Muscle of leg (tissue), 16 donors: ENCODE data around the gene FASTK. TPM values are rescaled to one million over a fixed set of nuclear protein-coding genes. Genes with fewer than 3 reads are reported as not detected.

Source experiments
- DNase-seq: peaks from one replicate; pipeline ENCODE4 v3.0.0; 2013
- H3K27ac ChIP-seq: one replicate; pipeline ENCODE4 v1.5.1; 2013; ENCODE audit warnings: mild to moderate bottlenecking, low read length, control low read depth
- H3K27me3 ChIP-seq: one replicate; pipeline ENCODE4 v1.6.1; 2013; ENCODE audit warnings: low read length; ENCODE audit not compliant: control insufficient read depth, insufficient read depth
- H3K36me3 ChIP-seq: one replicate; pipeline ENCODE4 v1.6.1; 2013; ENCODE audit warnings: low read length; ENCODE audit not compliant: control insufficient read depth, insufficient read depth
- H3K4me1 ChIP-seq: one replicate; pipeline ENCODE4 v1.6.1; 2013; ENCODE audit warnings: low read length; ENCODE audit not compliant: control insufficient read depth, insufficient read depth
- H3K4me3 ChIP-seq: one replicate; pipeline ENCODE4 v1.5.1; 2013; ENCODE audit warnings: low read length, control low read depth
- H3K9me3 ChIP-seq: replicated peaks from 2 replicates; pipeline ENCODE4 v1.6.1; 2013; ENCODE audit warnings: low read depth, low read length; ENCODE audit not compliant: control insufficient read depth
- WGBS: methylation state at CpG from one replicate; pipeline ENCODE4 v1.1.5; 2013; ENCODE audit warnings: missing lambda C conversion rate; ENCODE audit not compliant: insufficient coverage; 5-methylcytosine and 5-hydroxymethylcytosine counted together
- long read RNA-seq, 11 donors: transcript quantifications; one replicate each; lab custom pipeline, GENCODE V29; 2026
- polyA plus RNA-seq, 8 donors: library from polyadenylated mRNA; unstranded; fragments of 120-200 nt; gene quantifications; one replicate each; pipeline versions ENCODE4 v1.2.1 to v1.2.3, GENCODE V29; 2013; ENCODE audit warnings: inconsistent platforms in 1 of 8, low replicate concordance in 1 of 8; ENCODE audit not compliant: insufficient read length in 8 of 8, insufficient read depth in 1 of 8
- total RNA-seq: library from RNA; stranded (reverse); fragments of 120-200 nt; gene quantifications from one replicate; pipeline ENCODE4 v1.2.4, GENCODE V29; 2013

Gene FASTK
- total RNA-seq (65.2 TPM), polyA plus RNA-seq (10 to 100 TPM; 74.3 to 90.1 (median 84.2) TPM)
- long read RNA-seq, donor 1, transcript FASTK-201 (10 exons, 1,827 nt): major isoform, 6 of 24 reads
- long read RNA-seq, donor 1, partial matches to known transcripts: 13 of 24 reads
- long read RNA-seq, donor 1, other reads (novel, unspliced or antisense): 0 of 24 reads
- long read RNA-seq, donor 2, partial matches to known transcripts: 0 of 4 reads
- long read RNA-seq, donor 2, other reads (novel, unspliced or antisense): 0 of 4 reads
- long read RNA-seq, donor 3, transcript FASTK-201 (10 exons, 1,827 nt): major isoform, 9 of 102 reads
- long read RNA-seq, donor 3, partial matches to known transcripts: 79 of 102 reads
- long read RNA-seq, donor 3, other reads (novel, unspliced or antisense): 5 of 102 reads
- long read RNA-seq, donor 4, transcript FASTK-216 (2 exons, 818 nt): major isoform, 6 of 30 reads
- long read RNA-seq, donor 4, partial matches to known transcripts: 19 of 30 reads
- long read RNA-seq, donor 4, other reads (novel, unspliced or antisense): 0 of 30 reads
- long read RNA-seq, donor 5, transcript FASTK-201 (10 exons, 1,827 nt): major isoform, 15 of 170 reads
- long read RNA-seq, donor 5, transcript FASTK-216 (2 exons, 818 nt): minor isoform, 8 of 170 reads
- long read RNA-seq, donor 5, partial matches to known transcripts: 131 of 170 reads
- long read RNA-seq, donor 5, other reads (novel, unspliced or antisense): 7 of 170 reads
- long read RNA-seq, donor 6, transcript FASTK-201 (10 exons, 1,827 nt): major isoform, 16 of 126 reads
- long read RNA-seq, donor 6, transcript FASTK-216 (2 exons, 818 nt): minor isoform, 5 of 126 reads
- long read RNA-seq, donor 6, partial matches to known transcripts: 92 of 126 reads
- long read RNA-seq, donor 6, other reads (novel, unspliced or antisense): 8 of 126 reads
- long read RNA-seq, donor 7, transcript FASTK-201 (10 exons, 1,827 nt): major isoform, 9 of 117 reads
- long read RNA-seq, donor 7, transcript FASTK-216 (2 exons, 818 nt): minor isoform, 8 of 117 reads
- long read RNA-seq, donor 7, partial matches to known transcripts: 88 of 117 reads
- long read RNA-seq, donor 7, other reads (novel, unspliced or antisense): 9 of 117 reads
- long read RNA-seq, donor 8, partial matches to known transcripts: 10 of 19 reads
- long read RNA-seq, donor 8, other reads (novel, unspliced or antisense): 0 of 19 reads
- long read RNA-seq, donor 9, transcript FASTK-201 (10 exons, 1,827 nt): major isoform, 5 of 89 reads
- long read RNA-seq, donor 9, partial matches to known transcripts: 77 of 89 reads
- long read RNA-seq, donor 9, other reads (novel, unspliced or antisense): 0 of 89 reads
- long read RNA-seq, donor 10, transcript FASTK-201 (10 exons, 1,827 nt): major isoform, 12 of 47 reads
- long read RNA-seq, donor 10, partial matches to known transcripts: 32 of 47 reads
- long read RNA-seq, donor 10, other reads (novel, unspliced or antisense): 0 of 47 reads
- long read RNA-seq, donor 11, transcript FASTK-216 (2 exons, 818 nt): minor isoform, 7 of 91 reads
- long read RNA-seq, donor 11, transcript FASTK-201 (10 exons, 1,827 nt): major isoform, 9 of 91 reads
- long read RNA-seq, donor 11, partial matches to known transcripts: 69 of 91 reads
- long read RNA-seq, donor 11, other reads (novel, unspliced or antisense): 0 of 91 reads

DNA sequence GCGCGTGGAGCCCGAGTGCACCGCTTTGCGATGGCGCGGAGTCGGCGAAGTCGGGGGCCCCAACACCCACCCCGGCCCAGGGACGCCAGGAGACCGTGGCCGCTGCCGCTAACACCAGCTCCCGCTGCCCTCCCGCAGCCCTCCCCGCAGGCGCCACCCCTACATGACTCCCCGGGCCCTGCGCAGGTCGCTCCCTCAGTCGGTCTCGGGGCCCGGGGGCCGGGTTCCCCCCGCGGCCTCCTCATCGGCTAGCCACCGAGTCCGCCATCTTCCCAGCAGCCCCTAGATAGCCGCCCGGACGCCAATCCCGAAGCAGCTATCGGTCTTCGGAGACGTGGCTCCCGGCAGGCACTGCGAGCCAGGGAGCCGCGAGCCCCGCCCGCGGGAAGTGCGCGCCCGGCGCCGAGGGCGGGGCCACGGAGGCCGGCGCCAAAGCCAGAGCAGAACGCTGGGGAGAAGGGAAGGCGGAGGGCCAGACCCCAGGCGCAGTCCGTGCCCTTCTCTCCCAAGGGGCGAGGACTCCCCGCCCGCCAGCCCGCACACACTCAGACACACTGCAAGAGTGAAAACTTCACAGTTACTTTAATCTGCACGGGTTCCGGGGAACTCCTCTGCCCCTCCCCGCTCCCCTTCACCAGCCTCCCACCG, at the start of gene FASTK:
Gene FASTK (minus strand): TSS at position 288 of the 648 bp plus-strand sequence. CDS start 43 bp downstream, at position 245.
- under 1% methylated on average over 66 of the region's 66 CpGs for WGBS
- peak within 1 kb of the TSS; percentile 95 for H3K4me3 ChIP-seq
- DNase-seq: peak; percentile 98
- H3K27ac ChIP-seq: peak within 1 kb of the TSS; percentile 93
- no peaks in the 10 kb centered on the region for H3K27me3 ChIP-seq
- H3K36me3 ChIP-seq: peaks cover 14% of the 10 kb centered on the region
- H3K4me1 ChIP-seq: peaks cover 56% of the 10 kb centered on the region
- no peaks in the 10 kb centered on the region for H3K9me3 ChIP-seq

- H3K4me3 ChIP-seq: no peak overlapping the region
- no peak for DNase-seq
- WGBS: 89% methylated on average over 7 of the region's 9 CpGs
- peaks cover 84% of the 10 kb centered on the region for H3K4me1 ChIP-seq
- H3K36me3 ChIP-seq: peaks cover 73% of the 10 kb centered on the region
- no peaks in the 10 kb centered on the region for H3K27me3 ChIP-seq
- H3K27ac ChIP-seq: peak overlapping the region; percentile 20
- no peaks in the 10 kb centered on the region for H3K9me3 ChIP-seq
Observed at GRCh38 chr7:151129960-151130591, 49.5 kb upstream of the FASTK start.

DNA sequence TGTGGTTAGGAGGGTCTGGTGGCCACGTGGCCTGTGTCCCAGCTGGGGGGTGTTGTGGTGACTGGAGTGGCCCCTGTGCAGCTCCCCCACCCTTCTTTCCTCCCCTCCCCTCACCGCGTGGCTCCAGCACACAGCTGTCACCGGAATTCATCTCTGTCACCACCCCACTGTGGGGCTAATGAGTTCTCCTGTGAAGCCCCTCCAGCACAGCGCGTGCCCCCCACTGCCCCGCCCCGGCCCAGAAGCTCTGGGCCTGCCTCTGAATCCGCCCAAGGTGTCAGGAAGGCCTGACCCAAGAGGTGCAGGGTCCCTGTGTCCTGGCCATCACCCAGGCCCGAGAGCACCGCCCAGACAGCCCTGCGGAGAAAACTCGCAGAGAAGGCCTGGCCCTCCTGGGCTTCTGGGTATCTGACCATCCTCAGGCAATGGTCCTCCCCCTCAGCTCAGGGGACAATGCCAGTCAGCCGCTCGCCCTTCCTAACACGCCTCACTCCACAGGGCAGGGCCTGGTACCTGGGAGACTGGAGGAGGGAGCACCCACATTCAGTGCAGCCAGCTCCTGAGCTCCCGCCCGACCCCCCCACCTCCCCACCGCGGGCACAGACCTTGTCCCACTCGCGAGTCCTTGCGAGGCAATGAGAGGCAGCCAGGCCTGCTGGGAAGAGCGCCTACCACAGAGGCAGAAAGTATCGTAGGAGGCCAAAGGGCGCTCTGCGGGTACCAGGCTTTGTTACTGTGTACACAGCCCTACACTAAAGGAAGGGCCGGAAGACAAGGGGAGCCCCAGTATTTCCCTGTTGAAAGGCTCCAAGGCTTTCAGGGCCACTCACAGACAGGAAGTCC, 48.7 kb upstream of the FASTK start:
- peaks cover 73% of the 10 kb centered on the region for H3K36me3 ChIP-seq
- peaks cover 86% of the 10 kb centered on the region for H3K4me1 ChIP-seq
- 88% methylated on average over 26 of the region's 28 CpGs for WGBS

DNA sequence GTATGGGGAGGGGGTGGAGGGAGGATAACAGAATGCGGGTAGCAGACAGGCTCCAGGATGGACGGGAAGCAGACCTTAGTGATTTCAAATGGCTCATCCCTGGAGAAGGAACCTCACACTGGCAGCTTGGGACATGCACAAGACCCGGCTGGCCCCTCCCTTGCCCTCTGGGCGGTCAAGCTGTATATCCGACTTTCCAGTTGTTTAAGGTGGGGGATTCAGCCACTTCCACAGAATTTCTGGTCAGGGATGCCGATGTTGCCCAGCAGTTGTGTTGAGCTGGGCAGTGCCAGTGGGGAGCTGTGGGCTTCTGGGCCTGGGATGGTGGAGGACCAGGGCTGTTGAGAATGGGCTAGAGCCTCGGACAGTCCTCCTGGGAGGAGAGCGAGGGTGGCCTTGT, 48.1 kb upstream of the FASTK start:
- no peaks in the 10 kb centered on the region for H3K9me3 ChIP-seq
- no peaks in the 10 kb centered on the region for H3K27me3 ChIP-seq
- WGBS: 65% methylated on average over 3 of the region's 8 CpGs
- H3K36me3 ChIP-seq: peaks cover 72% of the 10 kb centered on the region
- H3K27ac ChIP-seq: no peak overlapping the region
- no peak for DNase-seq
- H3K4me1 ChIP-seq: peaks cover 86% of the 10 kb centered on the region
- no peak overlapping the region for H3K4me3 ChIP-seq

More for the DNA sequence above, 48.7 kb upstream of the FASTK start:
- no peak overlapping the region for H3K27ac ChIP-seq
- H3K9me3 ChIP-seq: no peaks in the 10 kb centered on the region
- DNase-seq: no peak
- H3K4me3 ChIP-seq: no peak overlapping the region
- no peaks in the 10 kb centered on the region for H3K27me3 ChIP-seq

DNA sequence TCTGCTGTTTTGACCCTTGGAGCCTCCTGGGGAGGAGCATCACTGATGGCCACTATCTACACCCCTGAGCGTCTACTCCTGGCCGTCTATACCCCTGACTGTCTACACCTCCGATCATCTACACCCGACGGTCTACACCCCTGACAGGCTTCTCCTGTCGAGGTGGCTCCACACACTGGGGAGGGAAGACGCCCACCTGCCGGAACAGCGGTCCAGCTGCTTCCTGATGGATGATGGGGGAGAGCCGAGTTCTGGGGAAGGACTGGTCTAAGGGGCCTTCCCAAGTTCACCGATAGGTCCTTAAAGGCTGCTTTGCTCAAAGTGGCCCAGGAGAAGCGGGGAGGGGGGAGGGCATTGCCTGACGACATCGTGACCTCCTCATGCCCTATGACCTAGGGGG, 47.5 kb upstream of the FASTK start:
- no peak overlapping the region for H3K4me3 ChIP-seq
- peaks cover 74% of the 10 kb centered on the region for H3K36me3 ChIP-seq
- peaks cover 86% of the 10 kb centered on the region for H3K4me1 ChIP-seq
- H3K27ac ChIP-seq: no peak overlapping the region
- H3K9me3 ChIP-seq: no peaks in the 10 kb centered on the region
- no peaks in the 10 kb centered on the region for H3K27me3 ChIP-seq
- no CpG with 5 or more reads among the region's 14 CpGs for WGBS
- no peak for DNase-seq

DNA sequence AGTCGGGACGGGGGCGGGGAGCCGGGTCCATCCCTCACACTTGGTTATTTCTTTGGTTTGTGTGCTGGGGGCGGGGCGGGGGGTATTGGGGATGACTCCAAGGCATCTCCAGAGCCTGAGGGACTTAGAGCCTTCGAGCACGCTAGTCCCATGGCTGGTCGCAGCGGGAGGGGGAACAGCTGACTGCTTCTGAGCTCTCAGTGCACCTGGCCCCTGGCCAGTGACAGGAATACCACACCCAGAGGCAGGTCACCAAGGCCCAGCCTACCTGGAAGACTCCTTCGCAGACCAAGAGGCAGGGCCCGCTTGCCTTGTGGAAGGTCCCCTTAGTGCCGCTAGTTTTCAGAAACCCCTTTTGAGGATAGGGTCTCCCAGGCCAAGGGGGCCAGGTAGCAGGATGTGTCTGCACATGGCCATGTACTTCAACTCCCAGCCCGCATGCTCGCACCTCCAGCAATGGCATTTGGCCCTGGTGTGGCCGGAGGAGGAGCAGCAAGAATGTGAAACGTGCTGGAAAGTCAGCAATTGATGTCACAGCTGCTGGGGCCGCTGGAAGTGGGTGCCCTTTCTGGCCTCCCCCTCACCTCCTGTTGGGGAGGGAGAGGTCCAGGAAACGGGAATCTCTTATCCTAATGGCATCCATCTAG, 46.0 kb upstream of the FASTK start:
- WGBS: 35% methylated on average over 5 of the region's 19 CpGs
- Histone ChIP-seq H3K9me3 (no peaks in the 10 kb centered on the region), H3K27ac (no peak overlapping the region), H3K36me3 (peaks cover 72% of the 10 kb centered on the region), H3K4me3 (no peak overlapping the region), H3K4me1 (peaks cover 70% of the 10 kb centered on the region), H3K27me3 (no peaks in the 10 kb centered on the region)
- no peak for DNase-seq

DNA sequence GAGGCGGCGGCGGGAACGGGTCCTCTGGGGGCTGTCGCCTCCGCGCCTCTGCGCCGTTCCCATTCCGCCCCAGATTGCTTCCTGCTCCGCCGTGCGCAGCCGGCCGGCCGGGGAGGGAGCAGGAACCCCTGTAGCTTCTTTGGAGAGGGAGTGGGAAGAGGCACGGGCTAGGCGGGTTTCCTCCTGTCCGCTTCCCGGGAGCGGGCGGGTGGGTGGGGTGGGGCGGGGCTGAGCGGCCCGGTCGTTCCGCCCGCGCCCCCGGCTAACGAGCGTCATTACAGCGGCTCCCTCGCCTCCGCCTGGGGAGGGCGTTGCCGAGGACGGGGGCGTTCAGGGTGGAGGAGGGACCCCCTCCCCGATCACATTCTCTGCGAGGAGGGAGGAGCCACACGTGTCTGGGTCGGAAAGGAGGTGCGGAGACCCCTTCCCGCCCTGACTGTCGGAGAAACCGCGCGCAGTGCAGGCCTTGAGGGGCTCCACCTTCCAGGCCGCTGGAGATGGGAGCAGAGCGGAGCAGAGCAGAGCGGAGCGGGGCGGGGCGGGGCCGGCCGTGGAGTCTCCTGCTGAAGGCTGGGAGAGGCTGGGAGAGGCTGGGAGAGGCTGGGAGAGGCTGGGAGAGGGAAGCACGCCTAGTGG, 45.4 kb upstream of the FASTK start:
- peak overlapping the region; percentile 47 for H3K4me3 ChIP-seq
- H3K36me3 ChIP-seq: peaks cover 73% of the 10 kb centered on the region
- H3K4me1 ChIP-seq: peaks cover 64% of the 10 kb centered on the region
- peak overlapping the region; percentile 59 for H3K27ac ChIP-seq
- no peaks in the 10 kb centered on the region for H3K27me3 ChIP-seq
- DNase-seq: peak; percentile 57
- WGBS: 10% methylated on average over 30 of the region's 58 CpGs
- no peaks in the 10 kb centered on the region for H3K9me3 ChIP-seq
